Retina (tissue), 1 donor: ENCODE results near the gene GDA.
"Not testable (repeated sequence)": the region's sequence is repeated elsewhere in the genome, so short reads cannot be mapped to it uniquely, and the experiment has no call there.

ENCODE experiments used
- DNase-seq: peaks from one replicate; pipeline ENCODE4 v3.0.0-alpha.2; 2016

The GDA gene

DNA sequence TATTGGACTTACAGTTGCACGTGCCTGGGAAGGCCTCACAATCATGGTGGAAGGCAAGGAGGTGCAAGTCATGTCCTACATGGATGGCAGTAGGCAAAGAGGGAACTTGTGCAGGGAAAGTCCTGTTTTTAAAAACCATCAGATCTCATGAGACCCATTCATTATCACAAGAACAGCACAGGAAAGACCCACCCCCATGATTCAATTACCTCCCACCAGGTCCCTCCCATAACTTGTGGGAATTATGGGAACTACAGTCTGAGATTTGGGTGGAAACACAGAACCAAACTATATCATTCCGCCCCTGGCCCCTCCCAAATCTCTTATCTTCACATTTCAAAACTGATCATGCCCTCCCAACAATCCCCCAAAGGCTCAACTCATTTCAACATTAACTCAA, 140.2 kb downstream of the GDA start:
- no peak for DNase-seq

DNA sequence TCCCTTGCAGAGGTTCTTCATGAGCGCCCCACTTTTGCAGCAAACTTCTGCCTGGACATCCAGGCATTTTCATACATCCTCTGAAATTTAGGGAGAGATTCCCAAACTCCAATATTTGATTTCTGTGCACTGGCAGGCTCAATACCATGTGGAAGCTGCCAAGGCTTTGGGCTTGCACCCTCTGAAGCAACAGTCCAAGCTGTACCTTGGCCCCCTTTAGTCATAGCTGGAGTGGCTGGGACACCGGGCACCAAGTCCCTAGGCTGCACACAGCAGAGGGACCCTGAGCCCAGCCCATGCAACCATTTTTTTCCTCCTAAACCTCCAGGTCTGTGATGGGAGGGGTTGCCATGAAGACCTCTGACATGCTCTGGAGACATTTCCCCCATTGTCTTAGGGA, 141.1 kb downstream of the GDA start:
- no peak for DNase-seq

DNA sequence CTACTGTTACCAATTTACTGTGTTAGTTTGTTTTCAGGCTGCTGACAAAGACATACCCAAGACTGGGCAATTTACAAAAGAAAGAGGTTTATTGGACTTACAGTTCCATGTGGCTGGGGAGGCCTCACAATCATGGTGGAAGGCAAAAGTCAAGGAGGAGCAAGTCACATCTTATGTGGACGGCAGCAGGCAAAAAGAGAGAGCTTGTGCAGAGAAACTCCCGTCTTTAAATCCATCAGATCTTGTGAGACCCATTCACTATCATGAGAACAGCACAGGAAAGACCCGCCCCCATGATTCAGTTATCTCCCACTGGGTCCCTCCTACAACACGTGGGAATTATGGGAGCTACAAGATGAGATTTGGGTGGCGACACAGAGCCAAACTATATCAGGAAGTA, 142.3 kb downstream of the GDA start:
- not testable (repeated sequence) for DNase-seq

DNA sequence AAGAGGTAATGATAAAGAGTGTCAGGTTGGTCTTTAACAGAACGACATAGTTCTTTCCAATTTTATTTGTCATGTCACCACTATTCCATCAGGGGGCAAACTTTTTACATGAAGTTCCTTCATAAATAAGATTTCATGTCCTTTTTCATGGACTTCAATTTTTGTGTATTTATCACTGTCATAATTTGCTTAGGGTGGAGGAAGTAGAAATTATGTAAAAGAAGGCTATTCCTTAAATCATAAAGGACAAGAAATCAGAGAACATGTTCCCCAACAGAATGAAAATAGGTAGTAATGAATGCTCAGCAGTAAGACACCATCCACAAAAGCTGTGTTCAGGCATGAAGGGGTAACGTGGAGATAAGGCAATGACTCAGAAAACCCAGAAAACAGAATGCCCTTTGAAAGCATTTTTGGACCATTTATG, 143.0 kb downstream of the GDA start:
- no peak for DNase-seq

DNA sequence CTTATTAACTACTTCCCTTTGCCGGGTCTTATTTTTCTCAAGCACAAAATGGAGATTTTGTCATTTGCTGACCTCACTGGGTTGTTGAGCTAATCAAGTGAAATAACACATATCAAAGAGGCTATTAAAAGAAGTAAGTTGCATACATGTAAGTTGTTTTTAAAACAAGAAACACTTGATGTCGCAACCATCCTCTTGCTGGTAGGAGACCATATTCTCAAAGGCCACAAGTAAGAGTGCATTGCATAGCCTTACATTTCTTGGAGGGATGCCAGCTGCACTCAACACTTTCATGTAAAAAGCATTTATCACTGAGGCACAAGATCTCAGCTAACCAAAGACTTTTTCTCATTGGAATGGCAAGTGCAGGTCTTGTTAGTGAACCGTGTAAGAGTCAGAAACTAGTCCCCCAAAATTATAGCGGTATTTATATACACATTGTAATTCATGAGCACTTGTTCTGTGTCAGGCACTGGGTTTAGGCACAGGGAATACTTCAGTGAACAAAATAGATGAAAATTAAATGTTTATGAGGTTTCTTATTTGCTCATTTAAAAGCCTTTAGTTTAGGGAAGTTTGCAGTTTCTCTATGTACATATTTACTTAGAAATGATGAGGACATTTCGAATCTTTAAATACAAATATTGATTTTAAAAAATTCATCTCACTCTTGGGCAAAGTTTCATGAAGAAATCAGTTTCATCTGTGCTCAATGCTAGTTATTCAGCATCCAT, 143.8 kb downstream of the GDA start:
- no peak for DNase-seq

DNA sequence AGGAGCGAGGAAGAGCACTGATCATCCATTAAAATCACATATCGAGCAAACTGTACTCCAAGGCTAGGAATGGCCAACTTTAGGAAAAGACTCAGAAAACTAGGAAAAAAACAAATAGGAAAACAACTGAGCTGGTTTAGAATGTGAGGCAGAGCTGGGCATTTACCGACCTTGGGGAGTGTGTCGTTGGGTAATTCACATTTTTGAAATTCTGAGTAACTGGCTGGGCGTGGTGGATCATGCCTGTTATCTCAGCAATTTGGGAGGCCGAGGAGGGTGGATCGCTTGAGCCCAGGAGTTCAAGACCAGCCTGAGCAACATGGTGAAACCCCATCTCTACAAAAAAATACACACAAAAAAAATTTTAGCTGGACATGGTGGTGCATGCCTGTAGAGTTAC, 145.7 kb downstream of the GDA start:
- no peak for DNase-seq

DNA sequence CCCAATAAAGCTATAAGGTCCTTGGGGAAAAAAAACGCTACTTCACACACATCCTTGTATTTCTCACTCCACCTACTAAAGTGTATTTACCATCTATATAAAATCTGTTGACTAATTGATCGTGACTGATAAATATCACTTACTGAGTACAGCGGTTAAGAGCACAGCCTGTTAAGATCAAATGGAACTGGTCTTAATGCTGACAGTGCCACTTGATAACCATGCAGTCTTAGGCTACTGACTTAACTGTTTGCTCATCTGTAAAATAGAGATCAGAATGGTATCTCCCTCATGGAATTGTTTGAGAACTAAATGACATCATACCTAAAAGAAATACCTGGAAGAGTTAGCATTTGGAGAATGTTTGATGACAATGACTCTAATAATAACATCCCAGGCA, 148.3 kb downstream of the GDA start:
- no peak for DNase-seq

DNA sequence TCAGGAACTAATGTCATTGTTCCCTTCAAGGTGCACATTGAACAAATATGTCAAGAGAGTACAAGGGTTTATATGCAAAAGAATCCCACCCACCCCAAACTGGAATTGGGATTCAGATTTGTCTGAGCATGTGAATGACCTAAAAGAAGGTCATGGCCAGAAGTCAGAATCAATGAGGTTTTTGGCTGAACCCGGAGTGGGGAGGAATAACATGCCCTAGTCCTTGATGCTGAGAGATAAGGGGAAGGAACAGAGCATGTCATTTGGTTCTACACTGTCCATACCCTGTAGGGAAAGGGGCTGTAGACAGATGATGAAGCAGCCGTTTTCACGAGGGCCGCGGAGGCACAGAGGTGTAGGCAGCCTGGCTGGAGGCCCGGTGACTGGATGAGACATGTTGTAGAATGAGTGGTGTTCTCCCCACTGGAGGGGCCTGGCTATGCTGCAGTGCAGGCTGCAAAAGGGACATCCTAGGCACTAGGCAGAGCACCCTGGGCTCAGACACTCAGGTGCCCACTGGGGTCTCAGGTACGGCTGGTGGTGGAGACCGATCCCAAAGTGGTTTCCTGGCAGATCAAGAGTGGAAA, 149.9 kb downstream of the GDA start:
- DNase-seq = no peak

DNA sequence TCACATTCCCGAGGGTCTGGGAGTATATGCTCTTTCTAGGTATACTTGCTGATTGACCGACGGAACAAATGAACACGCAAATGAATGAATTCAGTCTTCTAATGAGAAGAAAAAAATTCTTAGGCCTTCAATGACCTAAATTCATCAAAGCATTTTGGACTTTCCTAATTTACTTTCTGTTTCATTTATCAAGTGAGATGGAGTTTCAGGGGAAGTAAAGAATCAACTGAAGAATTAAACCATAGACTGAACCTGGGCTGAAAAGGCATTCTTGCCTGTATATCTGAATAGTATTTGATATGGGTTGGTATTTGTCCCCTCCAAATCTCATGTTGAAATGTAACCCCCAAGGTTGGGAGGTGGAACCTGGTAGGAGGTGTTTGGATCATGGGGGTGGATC, 151.6 kb downstream of the GDA start:
- no peak for DNase-seq
